Trophoblast cell (in vitro differentiated cells and primary cell): ENCODE data around the gene TEAD1.
A peak's percentile ranks its signal among the peaks of the same experiment; 100 is the strongest.

ENCODE experiments used
- DNase-seq, 2 donors: peaks; one replicate each; pipeline ENCODE4 v3.0.0-alpha.2; 2016
- H2AFZ ChIP-seq: 2 replicates; pipeline ENCODE4 v1.6.1; 2013; ENCODE audit warnings: low read length, moderate library complexity, mild to moderate bottlenecking; ENCODE audit not compliant: insufficient read depth, poor library complexity
- H2AK5ac ChIP-seq: 2 replicates; pipeline ENCODE4 v1.6.1; 2013; ENCODE audit warnings: mild to moderate bottlenecking, low read length
- H2BK120ac ChIP-seq: 2 replicates; pipeline ENCODE4 v1.6.1; 2013; ENCODE audit warnings: low read length, mild to moderate bottlenecking, moderate library complexity; ENCODE audit not compliant: insufficient read depth, poor library complexity
- H2BK12ac ChIP-seq: 2 replicates; pipeline ENCODE4 v1.6.1; 2013; ENCODE audit warnings: mild to moderate bottlenecking, low read length, moderate library complexity
- H2BK5ac ChIP-seq: 2 replicates; pipeline ENCODE4 v1.6.1; 2013; ENCODE audit warnings: low read length, low read depth, moderate library complexity, mild to moderate bottlenecking; ENCODE audit not compliant: poor library complexity
- H3K14ac ChIP-seq: 2 replicates; pipeline ENCODE4 v1.6.1; 2013; ENCODE audit warnings: mild to moderate bottlenecking, low read length
- H3K18ac ChIP-seq: 2 replicates; pipeline ENCODE4 v1.6.1; 2013; ENCODE audit warnings: mild to moderate bottlenecking, low read length
- H3K23ac ChIP-seq: 2 replicates; pipeline ENCODE4 v1.6.1; 2013; ENCODE audit warnings: low read length
- H3K27ac ChIP-seq: 2 replicates; pipeline ENCODE4 v1.5.1; 2013; ENCODE audit warnings: low read depth, mild to moderate bottlenecking, inconsistent platforms, low read length, moderate library complexity
- H3K27me3 ChIP-seq: 2 replicates; pipeline ENCODE4 v1.6.1; 2013; ENCODE audit warnings: inconsistent platforms, mild to moderate bottlenecking, low read length, moderate library complexity; ENCODE audit not compliant: insufficient read depth
- H3K36me3 ChIP-seq, 2 experiments: 1 replicate in 1 of 2; 2 replicates in 1 of 2; pipeline ENCODE4 v1.6.1; 2013; ENCODE audit warnings: low read length in 2 of 2, mild to moderate bottlenecking in 2 of 2, moderate library complexity in 1 of 2; ENCODE audit not compliant: insufficient read depth in 2 of 2, control insufficient read depth in 1 of 2
- H3K4ac ChIP-seq: 2 replicates; pipeline ENCODE4 v1.6.1; 2013; ENCODE audit warnings: low read depth, mild to moderate bottlenecking, low read length, moderate library complexity
- H3K4me1 ChIP-seq, 2 experiments: 1 replicate in 1 of 2; 2 replicates in 1 of 2; pipeline ENCODE4 v1.6.1; 2013; ENCODE audit warnings: low read length in 2 of 2, mild to moderate bottlenecking in 2 of 2, moderate library complexity in 1 of 2; ENCODE audit not compliant: insufficient read depth in 2 of 2, control insufficient read depth in 1 of 2
- H3K4me2 ChIP-seq: 2 replicates; pipeline ENCODE4 v1.6.1; 2013; ENCODE audit warnings: inconsistent platforms, mild to moderate bottlenecking, low read length, moderate library complexity
- H3K4me3 ChIP-seq: 2 replicates; pipeline ENCODE4 v1.5.1; 2013; ENCODE audit warnings: mild to moderate bottlenecking, low read depth, low read length, inconsistent platforms
- H3K79me1 ChIP-seq: one replicate; pipeline ENCODE4 v1.6.1; 2013; ENCODE audit warnings: low read length
- H3K79me2 ChIP-seq: 2 replicates; pipeline ENCODE4 v1.6.1; 2013; ENCODE audit warnings: low read length, mild to moderate bottlenecking; ENCODE audit not compliant: control insufficient read depth, insufficient read depth, poor library complexity
- H3K9ac ChIP-seq: 2 replicates; pipeline ENCODE4 v1.6.1; 2013; ENCODE audit warnings: mild to moderate bottlenecking, low read length
- H3K9me3 ChIP-seq: 2 replicates; pipeline ENCODE4 v1.6.1; 2013; ENCODE audit warnings: low read depth, mild to moderate bottlenecking, control low read depth, inconsistent platforms, low read length; ENCODE audit not compliant: insufficient read depth
- H4K12ac ChIP-seq: 2 replicates; pipeline ENCODE4 v1.6.1; 2013; ENCODE audit warnings: low read depth, mild to moderate bottlenecking, low read length, moderate library complexity
- H4K8ac ChIP-seq: 2 replicates; pipeline ENCODE4 v1.6.1; 2013; ENCODE audit warnings: low read depth, mild to moderate bottlenecking, low read length, moderate library complexity
- H4K91ac ChIP-seq: one replicate; pipeline ENCODE4 v1.6.1; 2013; ENCODE audit warnings: low read depth, mild to moderate bottlenecking, low read length, moderate library complexity
- WGBS: extraction: QIAGEN DNeasy Blood & Tissue Kit; methylation state at CpG from one replicate; pipeline ENCODE4 v1.1.7; 2013; ENCODE audit warnings: missing lambda C conversion rate; ENCODE audit not compliant: insufficient read length, insufficient coverage; ENCODE audit errors: extremely low coverage; 5-methylcytosine and 5-hydroxymethylcytosine counted together

Gene TEAD1

GRCh38 chr11:12717851-12718291, 43.6 kb downstream of the TEAD1 start:
- no peak overlapping the region for H3K4me2 ChIP-seq
- H2AK5ac ChIP-seq, result no peak overlapping the region
- WGBS, result no CpG with 5 or more reads among the region's 5 CpGs

GRCh38 chr11:12719221-12719620, 45.0 kb downstream of the TEAD1 start:
- no peak overlapping the region for H3K14ac ChIP-seq
- no peaks in the 10 kb centered on the region for H3K27me3 ChIP-seq
- H4K8ac ChIP-seq, result no peak overlapping the region
- peak overlapping the region; percentile 11 for H4K91ac ChIP-seq
- no peak overlapping the region for H2BK12ac ChIP-seq
- peak overlapping the region; percentile 27 for H2AK5ac ChIP-seq
- peak overlapping the region; percentile 85 for H3K4ac ChIP-seq
- no peaks in the 10 kb centered on the region for H3K9me3 ChIP-seq
- no peak overlapping the region for H3K4me2 ChIP-seq
- WGBS, result no CpG with 5 or more reads among the region's 4 CpGs
- peaks cover 44 to 57% of the 10 kb centered on the region in 2 experiments for H3K4me1 ChIP-seq
- H3K79me1 ChIP-seq, result peaks cover 24% of the 10 kb centered on the region
- no peak for DNase-seq
- H3K18ac ChIP-seq, result peak overlapping the region; percentile 32
- H3K9ac ChIP-seq, result no peak overlapping the region
- peaks cover 30% of the 10 kb centered on the region for H3K79me2 ChIP-seq
- H3K4me3 ChIP-seq, result no peak overlapping the region
- H3K23ac ChIP-seq, result peak overlapping the region; percentile 59
- no peak overlapping the region for H2BK120ac ChIP-seq
- H3K36me3 ChIP-seq, result peaks cover 0 to 5% of the 10 kb centered on the region in 2 experiments
- no peak overlapping the region for H3K27ac ChIP-seq
- no peak overlapping the region for H2AFZ ChIP-seq
- no peak overlapping the region for H2BK5ac ChIP-seq
- H4K12ac ChIP-seq, result no peak overlapping the region

More at GRCh38 chr11:12717851-12718291, 43.6 kb downstream of the TEAD1 start:
- no peak overlapping the region for H3K14ac ChIP-seq
- no peak overlapping the region for H2BK12ac ChIP-seq
- no peak for DNase-seq
- peak overlapping the region; percentile 28 for H3K4ac ChIP-seq
- no peak overlapping the region for H2BK120ac ChIP-seq
- no peaks in the 10 kb centered on the region for H3K9me3 ChIP-seq
- H3K4me3 ChIP-seq, result no peak overlapping the region
- H3K4me1 ChIP-seq, result peaks cover 45 to 52% of the 10 kb centered on the region in 2 experiments
- no peak overlapping the region for H3K9ac ChIP-seq
- H3K18ac ChIP-seq, result no peak overlapping the region
- H3K27me3 ChIP-seq, result no peaks in the 10 kb centered on the region
- no peak overlapping the region for H3K23ac ChIP-seq
- H3K36me3 ChIP-seq, result peaks cover 0 to 5% of the 10 kb centered on the region in 2 experiments
- H4K12ac ChIP-seq, result no peak overlapping the region
- peaks cover 21% of the 10 kb centered on the region for H3K79me1 ChIP-seq
- no peak overlapping the region for H3K27ac ChIP-seq
- peaks cover 36% of the 10 kb centered on the region for H3K79me2 ChIP-seq
- H2AFZ ChIP-seq, result no peak overlapping the region
- H2BK5ac ChIP-seq, result no peak overlapping the region
- no peak overlapping the region for H4K91ac ChIP-seq
- no peak overlapping the region for H4K8ac ChIP-seq

GRCh38 chr11:12721816-12722604, 47.8 kb downstream of the TEAD1 start:
- no peak overlapping the region for H3K23ac ChIP-seq
- H3K79me1 ChIP-seq, result peaks cover 27% of the 10 kb centered on the region
- H3K14ac ChIP-seq, result peak overlapping the region; percentile 9
- H3K4ac ChIP-seq, result peak overlapping the region; percentile 43
- H2BK120ac ChIP-seq, result peak overlapping the region; percentile 25
- H3K18ac ChIP-seq, result peak overlapping the region; percentile 60
- no peak overlapping the region for H3K9ac ChIP-seq
- H3K4me2 ChIP-seq, result no peak overlapping the region
- no peaks in the 10 kb centered on the region for H3K27me3 ChIP-seq
- WGBS, result no CpG with 5 or more reads among the region's 7 CpGs
- H2BK12ac ChIP-seq, result peak overlapping the region; percentile 23
- peaks cover 0 to 5% of the 10 kb centered on the region in 2 experiments for H3K36me3 ChIP-seq
- H4K12ac ChIP-seq, result no peak overlapping the region
- H3K4me1 ChIP-seq, result peaks cover 39 to 55% of the 10 kb centered on the region in 2 experiments
- no peak overlapping the region for H4K8ac ChIP-seq
- H2AFZ ChIP-seq, result no peak overlapping the region
- DNase-seq, result peak in 1 of 2 donors; percentile 22
- H3K4me3 ChIP-seq, result no peak overlapping the region
- peak overlapping the region; percentile 8 for H4K91ac ChIP-seq
- peak overlapping the region; percentile 2 for H3K27ac ChIP-seq
- H3K79me2 ChIP-seq, result peaks cover 32% of the 10 kb centered on the region
- H2AK5ac ChIP-seq, result peak overlapping the region; percentile 71
- no peak overlapping the region for H2BK5ac ChIP-seq
- H3K9me3 ChIP-seq, result no peaks in the 10 kb centered on the region

- no peak overlapping the region for H3K4me3 ChIP-seq
- no peaks in the 10 kb centered on the region for H3K27me3 ChIP-seq
- H3K23ac ChIP-seq, result no peak overlapping the region
- peak overlapping the region; percentile 64 for H4K8ac ChIP-seq
- H3K14ac ChIP-seq, result peak overlapping the region; percentile 54
- peak overlapping the region; percentile 86 for H2AK5ac ChIP-seq
- H2BK5ac ChIP-seq, result peak overlapping the region; percentile 60
- H2BK12ac ChIP-seq, result peak overlapping the region; percentile 58
- peak overlapping the region; percentile 15 for H3K9ac ChIP-seq
- H3K9me3 ChIP-seq, result no peaks in the 10 kb centered on the region
- WGBS, result no CpG with 5 or more reads among the region's 13 CpGs
- peak overlapping the region; percentile 22 for H3K4ac ChIP-seq
- H3K4me2 ChIP-seq, result peak overlapping the region; percentile 57
- peak; percentile 93 to 97 for DNase-seq
- H3K4me1 ChIP-seq, result peaks cover 41 to 54% of the 10 kb centered on the region in 2 experiments
- peaks cover 25% of the 10 kb centered on the region for H3K79me1 ChIP-seq
- H4K12ac ChIP-seq, result no peak overlapping the region
- H3K79me2 ChIP-seq, result peaks cover 32% of the 10 kb centered on the region
- H4K91ac ChIP-seq, result peak overlapping the region; percentile 59
- peak overlapping the region; percentile 36 for H3K18ac ChIP-seq
- peaks cover 0 to 5% of the 10 kb centered on the region in 2 experiments for H3K36me3 ChIP-seq
- H2AFZ ChIP-seq, result peak overlapping the region; percentile 30
- H3K27ac ChIP-seq, result peak overlapping the region; percentile 97
- H2BK120ac ChIP-seq, result peak overlapping the region; percentile 95
These were observed 49.4 kb downstream of the TEAD1 start for GRCh38 chr11:12723421-12724300.
